Lower leg skin (tissue), 3 donors: ENCODE results near the gene TMCC1.

Source experiments
- CTCF ChIP-seq, 3 donors: fragments of 450-650 bp; IDR thresholded peaks; one replicate each; pipeline ENCODE4 v1.5.1; 2016; ENCODE audit warnings: antibody characterized with exemption in 3 of 3, mild to moderate bottlenecking in 3 of 3, moderate library complexity in 2 of 3
- POLR2A ChIP-seq, 2 donors: fragments of 450-650 bp; IDR thresholded peaks; one replicate each; pipeline ENCODE4 v1.6.1; 2016 to 2017; ENCODE audit warnings: antibody characterized with exemption in 2 of 2, mild to moderate bottlenecking in 1 of 2, moderate library complexity in 1 of 2

- TF ChIP-seq CTCF (IDR thresholded peaks at IDR 0.05): no peak
- no peak for TF ChIP-seq POLR2A (IDR thresholded peaks at IDR 0.05)
These were observed 288.7 kb downstream of the TMCC1 start for GRCh38 chr3:129604767-129605166.
